ENCODE data around the gene ART5. TPM values are rescaled to one million over a fixed set of nuclear protein-coding genes. Genes with fewer than 3 reads are reported as not detected.

Gene ART5, protein sequence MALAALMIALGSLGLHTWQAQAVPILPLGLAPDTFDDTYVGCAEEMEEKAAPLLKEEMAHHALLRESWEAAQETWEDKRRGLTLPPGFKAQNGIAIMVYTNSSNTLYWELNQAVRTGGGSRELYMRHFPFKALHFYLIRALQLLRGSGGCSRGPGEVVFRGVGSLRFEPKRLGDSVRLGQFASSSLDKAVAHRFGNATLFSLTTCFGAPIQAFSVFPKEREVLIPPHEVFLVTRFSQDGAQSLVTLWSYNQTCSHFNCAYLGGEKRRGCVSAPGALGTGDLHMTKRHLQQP
- 2.5 TPM for total RNA-seq
- long read RNA-seq, partial matches to known transcripts: 1 of 4 reads
- long read RNA-seq, other reads (novel, unspliced or antisense): 1 of 4 reads

- peak; percentile 64 for DNase-seq (ENCODE audit: missing footprints)
- intact Hi-C loops (cut with DNase I): loop anchor here (5.0 kb wide), 1 partner anchor 41 kb away; no protein-coding TSS in a partner anchor
- no peak for ATAC-seq
These were observed at the start of gene ART5 for GRCh38 chr11:3641701-3642070. Gene ART5 (minus strand): TSS chr11:3641992. CDS start chr11:3641862, 130 bp downstream.

GRCh38 chr11:3686751-3687150 lies 45.0 kb upstream of the ART5 start:
- DNase-seq (ENCODE audit: missing footprints) (no peak), ATAC-seq (no peak)
- intact Hi-C loops (cut with DNase I): no loop called here

DNA sequence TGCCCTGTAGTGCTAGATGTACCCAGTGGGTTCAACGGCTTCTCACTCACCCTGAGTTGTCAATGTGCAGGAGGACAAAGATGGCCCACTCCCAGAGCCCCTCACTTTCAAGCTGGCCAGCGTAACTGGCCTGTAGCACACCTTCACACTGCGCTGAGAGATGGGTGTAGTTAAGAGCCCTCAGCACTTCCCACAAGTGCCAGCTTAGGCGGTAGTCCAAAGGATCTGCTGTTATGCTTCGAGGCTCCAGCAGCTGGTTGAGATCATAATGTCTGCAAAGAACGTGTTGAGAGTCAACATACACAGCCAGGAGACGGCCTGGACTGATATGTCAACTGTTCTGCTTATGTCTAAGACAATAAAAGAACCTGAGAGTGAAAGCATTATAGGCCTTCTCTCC lies 44.1 kb upstream of the ART5 start:
- intact Hi-C loops (cut with DNase I): no loop called here
- peak; percentile 62 for ATAC-seq
- no peak for DNase-seq (ENCODE audit: missing footprints)

DNA sequence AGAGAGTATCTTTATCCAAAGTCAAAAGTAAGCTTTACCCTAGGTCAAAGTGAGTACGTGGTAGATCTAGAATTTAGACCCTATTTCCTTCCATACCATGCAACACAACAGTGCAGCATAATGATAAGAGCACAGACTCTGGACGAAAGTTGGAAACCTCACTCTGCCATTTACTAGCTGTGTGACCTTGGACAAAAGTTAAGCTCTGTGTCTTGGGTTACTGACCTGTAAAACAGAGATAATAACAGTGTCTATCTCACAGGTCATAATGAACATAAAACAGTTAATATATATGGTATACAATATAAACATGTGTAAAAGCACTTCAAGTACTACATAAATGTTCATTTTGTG lies 43.0 kb upstream of the ART5 start:
- intact Hi-C loops (cut with DNase I): loop anchor here (5.0 kb wide), 1 partner anchor 42 kb away; the partner anchor contains the start of gene ART5
- no peak for DNase-seq (ENCODE audit: missing footprints)
- ATAC-seq: no peak

DNA sequence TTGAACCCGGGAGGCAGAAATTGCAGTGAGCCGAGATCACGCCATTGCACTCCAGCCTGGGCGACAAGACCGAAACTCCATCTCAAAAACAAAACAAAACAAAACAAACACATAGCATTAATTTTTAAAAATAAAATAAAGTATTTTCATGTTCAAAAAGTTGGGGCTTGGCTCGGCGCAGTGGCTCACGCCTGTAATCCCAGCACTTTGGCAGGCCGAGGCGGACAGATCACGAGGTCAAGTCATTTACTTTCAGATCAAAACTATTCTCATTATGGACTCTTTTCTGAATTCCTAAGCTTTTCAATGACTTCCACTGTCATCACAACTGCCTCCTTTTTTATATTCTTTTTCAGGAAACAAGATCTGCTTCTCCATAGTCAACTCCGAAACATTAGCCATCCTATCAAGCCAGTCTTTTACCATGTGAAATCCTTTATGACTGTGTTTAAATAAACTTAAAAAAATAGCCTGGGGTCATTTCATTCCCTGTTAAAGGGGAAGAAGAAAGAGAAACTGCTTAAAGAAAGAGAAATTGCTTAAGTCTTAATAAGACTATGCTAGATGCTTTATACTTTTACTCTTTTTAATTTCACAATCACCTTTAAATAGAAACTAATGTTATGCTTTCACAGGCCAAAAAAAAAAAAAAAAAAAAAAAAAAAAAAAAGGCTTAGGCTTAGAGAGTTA lies 42.5 kb upstream of the ART5 start:
- no peak for ATAC-seq
- DNase-seq (ENCODE audit: missing footprints): no peak
- intact Hi-C loops (cut with DNase I): loop anchor here (5.0 kb wide), 1 partner anchor 42 kb away; the partner anchor contains the start of gene ART5

DNA sequence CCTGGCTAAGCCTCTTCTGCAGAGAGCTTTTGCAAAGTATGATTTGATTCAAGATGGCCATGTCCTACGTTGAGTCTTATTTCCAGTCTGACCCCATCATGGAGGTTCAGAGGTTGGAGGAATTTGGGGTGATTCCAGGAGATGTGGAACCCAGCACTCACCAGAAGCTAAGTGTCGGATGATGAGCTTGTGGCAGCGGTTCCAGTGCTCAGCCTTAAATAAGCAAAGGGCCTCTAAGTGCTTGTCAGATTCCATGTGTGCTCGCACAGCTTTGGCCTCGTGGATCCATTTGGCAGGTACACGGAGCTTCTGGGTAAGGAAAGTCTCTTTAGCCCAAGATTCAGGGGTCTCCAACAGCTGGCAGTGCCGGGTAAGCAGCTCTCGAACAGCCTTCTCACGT lies 41.2 kb upstream of the ART5 start:
- ATAC-seq: peak; percentile 69
- intact Hi-C loops (cut with DNase I): loop anchor here (5.0 kb wide), 1 partner anchor 41 kb away; the partner anchor contains the start of gene ART5
- DNase-seq (ENCODE audit: missing footprints): no peak

- ATAC-seq (no peak), DNase-seq (ENCODE audit: missing footprints) (no peak)
- intact Hi-C loops (cut with DNase I): no loop called here
These were observed 37.3 kb upstream of the ART5 start for GRCh38 chr11:3679077-3679476.

DNA sequence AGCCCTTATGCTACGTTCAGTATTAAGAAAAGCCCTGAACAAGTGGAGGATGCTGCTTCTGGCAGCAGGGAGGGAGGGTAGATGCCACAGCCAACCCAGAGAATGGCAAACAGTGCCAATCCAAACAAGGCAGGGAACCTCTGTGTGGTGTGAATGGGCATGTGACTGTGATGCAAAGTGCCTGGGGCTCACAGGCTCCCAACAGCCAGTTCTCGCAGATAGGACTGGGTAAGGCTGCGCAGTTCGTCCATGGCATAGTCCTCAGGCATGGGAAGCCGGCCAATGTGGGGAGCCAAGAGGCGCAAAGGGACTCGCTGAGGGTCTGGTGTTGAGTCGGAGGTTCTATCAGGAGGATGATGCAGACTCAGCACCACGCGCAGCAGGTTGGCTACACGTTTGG lies 34.2 kb upstream of the ART5 start:
- no peak for DNase-seq (ENCODE audit: missing footprints)
- intact Hi-C loops (cut with DNase I): no loop called here
- ATAC-seq: no peak

GRCh38 chr11:3674189-3674588 lies 32.4 kb upstream of the ART5 start:
- DNase-seq (ENCODE audit: missing footprints) (no peak), ATAC-seq (no peak)
- intact Hi-C loops (cut with DNase I): no loop called here

GRCh38 chr11:3671334-3672254 lies 29.8 kb upstream of the ART5 start, which contains the start of gene CHRNA10:
Gene CHRNA10 (minus strand): TSS chr11:3671384. CDS start chr11:3671312, 72 bp downstream.
- DNase-seq (ENCODE audit: missing footprints) (no peak), ATAC-seq (no peak)
- intact Hi-C loops (cut with DNase I): no loop called here

DNA sequence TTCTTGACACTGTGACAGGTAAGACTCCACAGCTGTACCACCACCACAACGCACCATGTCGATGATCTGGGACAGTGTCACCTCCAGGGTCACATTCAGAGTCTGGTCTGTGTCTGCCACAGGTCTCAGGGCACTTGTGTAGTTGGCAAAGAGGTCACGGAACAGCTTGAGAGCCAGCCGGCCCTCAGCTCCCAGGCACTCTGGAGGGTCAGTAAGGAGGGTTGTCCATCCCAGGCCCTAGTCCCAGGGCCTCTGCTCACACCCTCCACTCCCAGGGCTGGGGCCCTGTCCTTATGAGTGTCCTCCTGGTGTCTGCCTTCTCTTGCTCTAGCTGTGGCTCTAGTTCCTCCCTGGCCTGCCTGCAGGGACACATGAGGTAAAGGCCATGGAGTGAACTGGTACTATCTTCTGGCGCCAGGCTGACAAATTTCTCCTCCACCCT lies 28.0 kb upstream of the ART5 start:
- ATAC-seq (peak; percentile 86), DNase-seq (ENCODE audit: missing footprints) (no peak)
- intact Hi-C loops (cut with DNase I): no loop called here

DNA sequence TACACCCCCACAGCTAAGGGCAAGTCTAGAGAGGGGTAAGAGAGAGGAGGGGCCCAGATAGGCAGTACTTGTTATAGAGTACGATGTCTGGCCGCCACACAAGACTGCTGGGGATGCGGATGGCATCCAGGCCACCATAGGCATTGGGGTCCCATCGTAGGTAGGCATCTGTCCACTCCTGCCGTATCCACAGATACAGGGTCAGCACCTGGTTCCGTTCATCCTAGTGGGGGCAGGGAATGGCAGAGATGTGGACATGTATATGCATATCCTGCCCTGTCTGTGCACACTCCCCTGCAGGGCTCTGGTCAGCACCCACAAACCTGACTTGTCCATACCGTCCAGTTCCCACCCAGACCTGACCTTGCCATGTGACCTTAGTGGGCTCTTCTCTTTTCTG lies 27.3 kb upstream of the ART5 start:
- ATAC-seq: peak; percentile 14
- intact Hi-C loops (cut with DNase I): no loop called here
- DNase-seq (ENCODE audit: missing footprints): no peak

DNA sequence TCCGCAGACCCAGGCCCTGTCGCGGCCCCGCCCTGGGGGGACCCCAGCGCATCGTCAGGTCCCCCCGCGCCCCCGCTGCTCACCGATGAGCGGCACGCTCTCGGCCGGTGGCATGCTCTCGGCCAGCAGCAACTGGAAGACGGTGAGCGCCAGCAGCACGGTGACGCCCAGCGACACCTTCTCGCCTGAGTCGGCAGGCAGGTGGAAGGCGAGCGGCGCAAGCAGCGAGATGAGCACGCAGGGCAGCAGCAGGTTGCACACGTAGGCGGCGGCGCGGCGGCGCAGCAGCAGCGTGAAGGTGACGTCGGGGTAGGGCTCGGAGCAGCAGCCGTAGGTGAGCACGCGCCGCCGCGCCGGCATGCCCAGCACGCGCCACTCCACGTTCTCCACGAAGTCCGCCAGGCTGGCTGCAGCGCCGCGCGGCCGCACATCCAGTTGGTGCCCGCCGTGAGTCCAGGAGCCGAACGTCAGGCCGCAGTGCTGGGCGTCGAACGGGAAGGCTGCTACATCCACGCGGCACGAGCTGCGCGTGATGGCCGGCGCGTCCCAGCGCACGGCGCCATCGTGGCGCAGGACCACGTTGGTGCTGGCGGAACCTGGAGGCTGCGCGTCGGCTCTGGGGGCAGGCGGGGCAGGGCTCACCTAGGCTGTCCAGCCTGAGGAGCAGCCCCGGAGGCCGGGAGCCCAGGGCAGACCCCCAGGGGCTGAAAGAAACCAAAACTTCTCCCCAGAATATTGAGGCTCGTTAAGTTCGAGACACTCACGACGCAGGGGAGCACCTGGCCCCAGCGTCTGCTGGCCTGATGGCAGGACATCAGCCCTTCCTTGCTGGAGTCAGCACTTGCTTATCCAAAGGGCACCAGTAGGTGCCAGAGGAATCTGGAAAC lies 25.6 kb upstream of the ART5 start:
- DNase-seq (ENCODE audit: missing footprints) (no peak), ATAC-seq (no peak)
- intact Hi-C loops (cut with DNase I): no loop called here

- DNase-seq (ENCODE audit: missing footprints) (no peak), ATAC-seq (no peak)
- intact Hi-C loops (cut with DNase I): no loop called here
These were observed 24.3 kb upstream of the ART5 start for GRCh38 chr11:3666023-3666530.

DNA sequence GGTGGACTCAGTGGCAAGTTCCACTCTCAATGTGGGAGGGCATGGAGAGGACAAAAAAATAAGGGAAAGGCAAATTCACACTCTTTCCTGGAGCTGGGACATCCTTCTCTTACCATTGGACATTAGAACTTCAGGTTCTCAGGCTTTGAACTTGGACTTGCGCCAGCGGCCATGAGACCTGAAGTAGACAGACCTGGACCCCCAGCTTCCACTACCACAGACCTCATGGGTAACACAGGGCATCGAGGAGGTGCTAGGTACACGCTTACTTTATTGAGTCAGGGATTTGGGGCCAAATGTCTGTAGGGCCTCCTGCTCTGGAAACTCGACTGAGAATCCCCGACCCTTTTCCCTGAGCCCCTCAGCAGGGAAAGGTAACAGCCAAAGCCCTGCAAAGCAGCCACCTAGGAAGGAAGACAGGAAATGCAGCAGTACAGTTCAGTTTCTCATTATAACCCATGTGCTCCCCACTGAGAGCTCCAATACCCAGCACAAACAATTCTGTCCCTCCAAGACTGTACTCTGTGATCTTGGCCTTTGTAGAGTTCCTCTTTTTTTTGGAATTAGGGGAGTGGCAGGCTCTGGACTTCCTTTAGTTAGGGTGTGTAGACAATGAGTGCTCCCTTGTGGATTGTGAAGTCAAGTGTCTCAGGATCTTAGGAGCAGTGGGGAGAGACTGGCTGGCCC lies 23.7 kb upstream of the ART5 start:
- intact Hi-C loops (cut with DNase I): no loop called here
- ATAC-seq (no peak), DNase-seq (ENCODE audit: missing footprints) (no peak)

DNA sequence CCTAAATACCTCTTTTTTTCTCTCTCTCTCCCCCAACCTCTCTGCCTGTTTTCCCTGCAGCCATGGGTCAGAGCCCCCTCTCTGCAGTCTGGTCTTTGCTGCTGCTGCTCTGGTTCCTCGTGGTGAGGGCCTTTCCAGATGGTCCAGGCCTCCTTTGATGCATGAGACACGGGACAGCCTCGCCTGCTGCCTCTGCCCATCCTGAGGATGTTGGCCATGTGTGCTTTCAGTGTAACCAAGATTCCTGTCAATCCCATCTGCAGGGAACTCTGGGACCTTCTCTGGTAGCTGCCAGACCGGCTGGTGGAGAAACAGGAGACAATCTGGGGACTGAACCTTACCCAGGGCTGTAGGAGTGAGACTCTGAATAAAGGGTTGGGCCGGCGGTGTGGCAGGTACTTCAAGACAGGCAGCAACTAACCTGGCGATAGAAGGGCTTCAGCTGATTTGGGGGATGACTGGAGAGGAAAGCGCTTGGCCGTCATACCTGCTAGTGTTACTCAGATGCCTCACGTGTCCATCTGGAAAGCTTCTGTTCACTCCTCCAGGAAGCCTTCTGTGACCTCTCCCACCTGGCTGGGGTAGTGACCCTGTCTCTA lies 22.3 kb upstream of the ART5 start:
- intact Hi-C loops (cut with DNase I): no loop called here
- ATAC-seq (no peak), DNase-seq (ENCODE audit: missing footprints) (no peak)

DNA sequence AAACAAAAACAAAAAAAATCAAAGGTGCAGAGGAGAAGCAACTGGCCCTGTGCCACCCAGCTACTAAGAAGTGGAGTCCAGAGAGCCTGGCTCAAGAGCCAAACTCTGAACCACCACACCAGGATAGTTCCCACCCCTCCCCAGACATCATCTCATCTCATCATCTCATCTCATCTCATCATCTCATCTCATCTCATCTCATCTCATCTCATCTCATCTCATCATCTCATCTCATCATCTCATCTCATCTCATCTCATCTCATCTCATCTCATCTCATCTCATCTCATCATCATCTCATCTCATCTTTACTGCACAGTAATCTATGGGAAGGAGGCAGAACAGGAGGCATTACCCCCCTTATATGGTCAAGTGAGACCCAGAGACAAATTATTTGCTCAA lies 21.1 kb upstream of the ART5 start:
- no peak for ATAC-seq
- no peak for DNase-seq (ENCODE audit: missing footprints)
- intact Hi-C loops (cut with DNase I): no loop called here

Measured in Right ventricle myocardium inferior (tissue), 1 donor.